H1 (cell line): ENCODE data around the gene PCP4L1. TPM values are rescaled to one million over a fixed set of nuclear protein-coding genes. Genes with fewer than 3 reads are reported as not detected.

Experiments
- CTCF ChIA-PET: fragments of 300-600 bp; sonication (Branson Sonifier 250); formaldehyde crosslinking; loops from one replicate; lab custom pipeline; 2021; ENCODE audit not compliant: partially characterized antibody; lab: Charles Lee
- POLR2A ChIA-PET: fragments of 300-600 bp; sonication (Branson Sonifier 250); formaldehyde crosslinking; loops from one replicate; lab custom pipeline; 2021; ENCODE audit warnings: inconsistent platforms; ENCODE audit not compliant: partially characterized antibody; lab: Charles Lee
- DNase-seq, 2 experiments: peaks; one replicate each; pipeline versions ENCODE4 v3.0.0 to v3.0.0-alpha.2; 2010 to 2022; ENCODE audit warnings: low spot score in 2 of 2, low read depth in 1 of 2, mixed read lengths in 1 of 2
- FAIRE-seq: peaks from 2 replicates; lab custom pipeline; 2011; peaks lifted over from hg19 to GRCh38; lab: Jason Lieb, UNC
- H2AFZ ChIP-seq: 2 replicates; pipeline ENCODE4 v1.8.1; 2012; ENCODE audit warnings: low read length, inconsistent platforms
- H2AK5ac ChIP-seq: 2 replicates; pipeline ENCODE4 v1.6.1; 2013; ENCODE audit warnings: low read depth, low read length
- H2BK120ac ChIP-seq: replicated peaks from 2 replicates; pipeline ENCODE3; 2013; ENCODE audit warnings: low read depth, low read length, inconsistent platforms
- H2BK12ac ChIP-seq: 2 replicates; pipeline ENCODE4 v1.6.1; 2013; ENCODE audit warnings: low read depth, low read length
- H2BK15ac ChIP-seq: 2 replicates; pipeline ENCODE4 v1.6.1; 2013; ENCODE audit warnings: low read length
- H2BK20ac ChIP-seq: 2 replicates; pipeline ENCODE4 v1.6.1; 2013; ENCODE audit warnings: low read length
- H2BK5ac ChIP-seq: 2 replicates; pipeline ENCODE4 v1.6.1; 2013; ENCODE audit warnings: low read depth, low read length
- H3K14ac ChIP-seq: 2 replicates; pipeline ENCODE4 v1.6.1; 2013; ENCODE audit warnings: inconsistent platforms; ENCODE audit not compliant: insufficient read length
- H3K18ac ChIP-seq: 2 replicates; pipeline ENCODE4 v1.6.1; 2013; ENCODE audit warnings: low read length; ENCODE audit errors: extremely low read depth
- H3K23ac ChIP-seq: 2 replicates; pipeline ENCODE4 v1.6.1; 2013; ENCODE audit warnings: inconsistent platforms; ENCODE audit not compliant: insufficient read length
- H3K23me2 ChIP-seq: 2 replicates; pipeline ENCODE4 v1.6.1; 2013; ENCODE audit warnings: low read depth, low read length
- H3K27ac ChIP-seq: 2 replicates; pipeline ENCODE4 v1.6.1; 2011; ENCODE audit warnings: low read depth, low read length, inconsistent platforms
- H3K27me3 ChIP-seq, 4 experiments: replicated peaks in 1 of 4; 1 replicate in 1 of 4; 2 replicates in 3 of 4; pipeline versions ENCODE4 v1.6.1 to v1.8.1; 2011 to 2013; ENCODE audit warnings: low read length in 3 of 4, mild to moderate bottlenecking in 3 of 4, inconsistent platforms in 2 of 4, mixed read lengths in 2 of 4, moderate library complexity in 1 of 4; ENCODE audit not compliant: control insufficient read depth in 3 of 4, insufficient read depth in 3 of 4; ENCODE audit errors: extremely low read depth in 1 of 4
- H3K36me3 ChIP-seq, 4 experiments: 2 replicates each; pipeline versions ENCODE4 v1.6.1 to v1.8.1; 2011 to 2013; ENCODE audit warnings: mild to moderate bottlenecking in 4 of 4, low read length in 3 of 4, moderate library complexity in 2 of 4, control low read depth in 1 of 4, inconsistent platforms in 1 of 4; ENCODE audit not compliant: insufficient read depth in 4 of 4, control insufficient read depth in 2 of 4
- H3K4ac ChIP-seq: replicated peaks from 2 replicates; pipeline ENCODE3; 2013; ENCODE audit warnings: low read length, low read depth, mixed read lengths, inconsistent platforms; ENCODE audit not compliant: insufficient read length
- H3K4me1 ChIP-seq, 4 experiments: replicated peaks in 1 of 4; 1 replicate in 1 of 4; 2 replicates in 3 of 4; pipeline versions ENCODE4 v1.6.1 to v1.8.1; 2011 to 2013; ENCODE audit warnings: low read length in 3 of 4, inconsistent platforms in 2 of 4, mixed read lengths in 1 of 4; ENCODE audit not compliant: insufficient read depth in 4 of 4, control insufficient read depth in 3 of 4
- H3K4me2 ChIP-seq, 2 experiments: 2 replicates each; pipeline versions ENCODE4 v1.6.1 to v1.8.1; 2011 to 2013; ENCODE audit warnings: low read depth in 2 of 2, low read length in 2 of 2, control low read depth in 1 of 2, inconsistent platforms in 1 of 2, mild to moderate bottlenecking in 1 of 2; ENCODE audit not compliant: insufficient read depth in 1 of 2
- H3K4me3 ChIP-seq, 4 experiments: fragments of 200-600, 300-600 bp in 1 of 4; sonication (generic), shearing (Covaris generic), sonication (Bioruptor Twin) in 1 of 4; 2 replicates each; pipeline versions ENCODE4 v1.5.1 to v1.8.1; 2011 to 2016; ENCODE audit warnings: low read length in 4 of 4, low read depth in 3 of 4, control low read depth in 2 of 4, inconsistent platforms in 2 of 4, mild to moderate bottlenecking in 2 of 4, mixed read lengths in 1 of 4, moderate library complexity in 1 of 4; ENCODE audit not compliant: insufficient read depth in 2 of 4; ENCODE audit errors: extremely low read depth in 1 of 4
- H3K56ac ChIP-seq: replicated peaks from 2 replicates; pipeline ENCODE3; 2013; ENCODE audit warnings: low read depth, mild to moderate bottlenecking, mixed read lengths, low read length, inconsistent platforms; ENCODE audit not compliant: insufficient read length
- H3K79me1 ChIP-seq: 2 replicates; pipeline ENCODE4 v1.6.1; 2013; ENCODE audit warnings: low read depth, low read length, control low read depth
- H3K79me2 ChIP-seq, 2 experiments: 2 replicates each; pipeline versions ENCODE4 v1.6.1 to v1.8.1; 2012 to 2013; ENCODE audit warnings: low read length in 2 of 2, mild to moderate bottlenecking in 2 of 2, inconsistent platforms in 1 of 2; ENCODE audit not compliant: insufficient read depth in 2 of 2, control insufficient read depth in 1 of 2
- H3K9ac ChIP-seq, 4 experiments: replicated peaks in 1 of 4; 1 replicate in 1 of 4; 2 replicates in 3 of 4; pipeline versions ENCODE4 v1.6.1 to v1.8.1; 2011 to 2013; ENCODE audit warnings: low read depth in 3 of 4, low read length in 3 of 4, control low read depth in 2 of 4, mild to moderate bottlenecking in 2 of 4, moderate library complexity in 2 of 4, inconsistent platforms in 1 of 4; ENCODE audit errors: extremely low read depth in 1 of 4
- H3K9me3 ChIP-seq, 2 experiments: 2 replicates each; pipeline versions ENCODE4 v1.6.1 to v1.8.1; 2012 to 2013; ENCODE audit warnings: mild to moderate bottlenecking in 2 of 2, moderate library complexity in 2 of 2, control low read depth in 1 of 2, inconsistent platforms in 1 of 2, low read depth in 1 of 2, low read length in 1 of 2, mixed read lengths in 1 of 2; ENCODE audit not compliant: insufficient read depth in 2 of 2
- H4K20me1 ChIP-seq, 2 experiments: replicated peaks in 1 of 2; 2 replicates each; pipeline versions ENCODE3 to v1.8.1; 2011 to 2013; ENCODE audit warnings: inconsistent platforms in 2 of 2, low read length in 2 of 2, mild to moderate bottlenecking in 1 of 2; ENCODE audit not compliant: insufficient read depth in 2 of 2, control insufficient read depth in 1 of 2
- H4K5ac ChIP-seq: 2 replicates; pipeline ENCODE4 v1.6.1; 2013; ENCODE audit warnings: low read length, low read depth, mixed read lengths, inconsistent platforms; ENCODE audit not compliant: insufficient read length
- H4K8ac ChIP-seq: 2 replicates; pipeline ENCODE4 v1.8.0; 2013; ENCODE audit warnings: mild to moderate bottlenecking, moderate library complexity, low read length, inconsistent platforms; ENCODE audit not compliant: insufficient read depth; ENCODE audit errors: extremely low read depth
- H4K91ac ChIP-seq: replicated peaks from 2 replicates; pipeline ENCODE3; 2013; ENCODE audit warnings: low read length, mixed read lengths, inconsistent platforms; ENCODE audit not compliant: insufficient read length
- CREB1 ChIP-seq: IDR thresholded peaks from 2 replicates; pipeline ENCODE4 v1.6.1; 2012; ENCODE audit warnings: inconsistent platforms
- SAP30 ChIP-seq: fragments of 300-600 bp; sonication (generic); IDR thresholded peaks from 2 replicates; pipeline ENCODE4 v1.7.1; 2012; ENCODE audit warnings: low read length, moderate library complexity, mild to moderate bottlenecking, inconsistent platforms; ENCODE audit not compliant: insufficient read depth, insufficient replicate concordance
- ZNF274 ChIP-seq: IDR thresholded peaks from 2 replicates; pipeline ENCODE4 v1.7.0; 2012; ENCODE audit warnings: low read length, borderline replicate concordance; ENCODE audit errors: extremely low read depth
- WGBS, 2 experiments: shearing (Covaris generic) in 1 of 2; methylation state at CpG; one replicate each; pipeline versions ENCODE4 v1.1.6 to v1.1.7; 2013 to 2015; ENCODE audit warnings: low lambda C conversion rate in 2 of 2, mixed read lengths in 2 of 2, inconsistent platforms in 1 of 2, low coverage in 1 of 2, missing lambda C conversion rate in 1 of 2; ENCODE audit not compliant: insufficient replicate concordance in 2 of 2, insufficient coverage in 1 of 2, insufficient read length in 1 of 2; ENCODE audit errors: extremely low coverage in 1 of 2, missing lambda C conversion rate in 1 of 2; 5-methylcytosine and 5-hydroxymethylcytosine counted together
- polyA plus RNA-seq, 7 experiments: library from polyadenylated mRNA; depleted of rRNA in 3 of 7; stranded (reverse) in 5 of 7; unstranded in 2 of 7; fragments of >200 nt in 5 of 7; fragments of 200-250 nt in 2 of 7; gene quantifications; 1 replicate in 5 of 7; 2 replicates in 1 of 7; 4 replicates in 1 of 7; pipeline versions ENCODE4 v1.2.1 to v1.2.3, GENCODE V29; 2011 to 2013; ENCODE audit warnings: missing spikeins in 2 of 7, mixed read lengths in 2 of 7
- total RNA-seq: library from RNA; stranded (reverse); fragmentation: NEBNext Ultra II Directional; extraction: Animal tissue kit (Norgen Biotek cat#: 25700); gene quantifications from 2 replicates; pipeline ENCODE4 v1.2.1, GENCODE V29; 2021
- TF ChIP-seq, protein P1 (sequence below): IDR thresholded peaks from 2 replicates; pipeline ENCODE4 v1.6.1; 2012; ENCODE audit warnings: inconsistent platforms
- TF ChIP-seq, protein P2 (sequence below): IDR thresholded peaks from 2 replicates; pipeline ENCODE4 v1.6.1; 2011; ENCODE audit warnings: low read depth, mild to moderate bottlenecking, low read length; ENCODE audit not compliant: insufficient read depth

The PCP4L1 gene
- total and polyA plus RNA-seq, 2 of the 8 experiments (the other 6 are each of a cell fraction or from before 2014, with no cell fraction given), result 0.41 to 1.0 TPM

DNA sequence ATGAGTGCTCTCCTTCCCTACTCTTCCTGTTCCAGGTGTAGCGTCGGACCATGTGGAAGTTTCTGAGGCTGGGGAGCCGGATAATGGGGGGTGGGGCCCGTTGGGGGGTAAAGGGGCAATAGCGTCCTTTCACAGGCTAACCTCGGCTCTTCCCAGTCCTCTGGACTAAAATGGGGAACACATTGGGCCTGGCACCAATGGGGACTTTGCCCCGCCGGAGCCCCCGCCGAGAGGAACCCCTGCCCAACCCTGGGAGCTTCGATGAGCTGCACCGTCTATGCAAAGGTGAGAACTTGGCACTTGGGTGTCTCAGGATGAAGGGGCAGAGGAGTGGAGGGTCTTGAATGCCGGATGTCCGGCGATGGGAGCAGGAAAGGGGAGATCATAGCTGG, 32.2 kb upstream of the PCP4L1 start:
- WGBS, 2 experiments, result 13% methylated on average over 14 of the region's 15 CpGs; no CpG with 5 or more reads in 1 of the 2 experiments
- Histone ChIP-seq H2AK5ac (no peak overlapping the region), H3K36me3 (peaks cover 0 to 10% (median 8%) of the 10 kb centered on the region in 4 experiments; a peak in 5 of 8 replicates), H3K27ac (no peak overlapping the region), H3K18ac (peak overlapping the region; percentile 87; the same call in 1 of the 2 replicates), H3K23ac (no peak overlapping the region), H2BK5ac (peak overlapping the region; percentile 66; the same call in 1 of the 2 replicates), H4K8ac (peak overlapping the region; percentile 40; the same call in 1 of the 2 replicates), H3K23me2 (peaks cover 8% of the 10 kb centered on the region), H3K4ac (peak overlapping the region; percentile 10), H2BK20ac (no peak overlapping the region), H4K20me1 (no peaks in the 10 kb centered on the region), H4K91ac (peak overlapping the region; percentile 13), H3K4me2 (peak overlapping the region; percentile 87 to 94), H3K79me1 (no peaks in the 10 kb centered on the region), H3K27me3 (0 out of 7 replicates have a peak, but pooled peaks cover 0 to 2% (median 0%) of the 10 kb centered on the region in 4 experiments), H2AFZ (peak overlapping the region; percentile 83; the same call in 1 of the 2 replicates), H2BK12ac (peak overlapping the region; percentile 60; the same call in 1 of the 2 replicates), H3K56ac (no peak overlapping the region), H3K4me3 (peak overlapping the region; percentile 75 to 93 (median 83)), H3K79me2 (no peaks in the 10 kb centered on the region), H3K4me1 (peaks cover 2 to 6% (median 4%) of the 10 kb centered on the region in 4 experiments), H3K9ac (peak overlapping the region in 3 of 4 experiments; percentile 4 to 84 (median 41); a peak in 4 of 7 replicates), H2BK120ac (no peak overlapping the region), H2BK15ac (peak overlapping the region; percentile 95; the same call in 1 of the 2 replicates), H3K14ac (no peak overlapping the region), H4K5ac (peak overlapping the region; percentile 23), H3K9me3 (no peaks in the 10 kb centered on the region)
- no peak for FAIRE-seq
- ChIA-PET POLR2A (interaction anchor here (0.8 to 2.2 kb wide), 11 partner anchors 9 to 154 kb away, joined by 3 to 26 read pairs (median 4); partner anchors contain the start of genes NDUFS2 and PCP4L1), CTCF (interaction anchor here (0.7 to 23.7 kb wide), 27 partner anchors 9 to 201 kb away, joined by 3 to 427 read pairs (median 10); partner anchors contain the start of genes ADAMTS4, FCER1G, NDUFS2 and NR1I3)
- TF ChIP-seq CREB1, result no peak
- TF ChIP-seq ZNF274, result no peak
- no peak for TF ChIP-seq SAP30
- TF ChIP-seq, protein P1, sequence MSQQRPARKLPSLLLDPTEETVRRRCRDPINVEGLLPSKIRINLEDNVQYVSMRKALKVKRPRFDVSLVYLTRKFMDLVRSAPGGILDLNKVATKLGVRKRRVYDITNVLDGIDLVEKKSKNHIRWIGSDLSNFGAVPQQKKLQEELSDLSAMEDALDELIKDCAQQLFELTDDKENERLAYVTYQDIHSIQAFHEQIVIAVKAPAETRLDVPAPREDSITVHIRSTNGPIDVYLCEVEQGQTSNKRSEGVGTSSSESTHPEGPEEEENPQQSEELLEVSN, result no peak
- TF ChIP-seq, protein P2, sequence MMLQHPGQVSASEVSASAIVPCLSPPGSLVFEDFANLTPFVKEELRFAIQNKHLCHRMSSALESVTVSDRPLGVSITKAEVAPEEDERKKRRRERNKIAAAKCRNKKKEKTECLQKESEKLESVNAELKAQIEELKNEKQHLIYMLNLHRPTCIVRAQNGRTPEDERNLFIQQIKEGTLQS, result no peak
- DNase-seq, result no peak
